GM21786 (cell line): ENCODE measurements around the gene NEK7.
A peak's percentile ranks its signal among the peaks of the same experiment; 100 is the strongest.
"Not testable (repeated sequence)": the region's sequence is repeated elsewhere in the genome, so short reads cannot be mapped to it uniquely, and the experiment has no call there.

ENCODE experiments used
- ATAC-seq: cut with Tn5 transposase; IDR thresholded peaks from one replicate; pipeline ENCODE4 v1.9.1; 2021; ENCODE audit not compliant: unreplicated experiment

Gene NEK7

DNA sequence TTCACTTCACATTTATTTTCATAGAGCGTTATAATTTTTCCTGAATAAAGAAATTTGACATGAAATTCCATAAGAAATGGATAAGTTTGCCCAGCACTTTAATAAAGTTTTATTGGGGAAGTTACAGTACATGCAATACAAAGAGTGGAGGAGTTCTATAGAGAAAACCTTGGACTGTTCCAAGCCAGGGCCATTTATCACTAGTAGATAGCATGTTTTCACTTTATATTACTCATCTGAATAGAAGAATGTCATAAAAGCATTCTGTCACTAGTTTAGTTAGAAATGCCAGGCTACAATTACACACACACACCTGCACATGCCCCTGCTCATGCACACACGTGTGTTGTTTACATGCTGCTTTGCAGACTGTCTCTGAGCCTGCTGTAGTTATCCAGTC lies 123.3 kb downstream of the NEK7 start:
- ATAC-seq: no peak

DNA sequence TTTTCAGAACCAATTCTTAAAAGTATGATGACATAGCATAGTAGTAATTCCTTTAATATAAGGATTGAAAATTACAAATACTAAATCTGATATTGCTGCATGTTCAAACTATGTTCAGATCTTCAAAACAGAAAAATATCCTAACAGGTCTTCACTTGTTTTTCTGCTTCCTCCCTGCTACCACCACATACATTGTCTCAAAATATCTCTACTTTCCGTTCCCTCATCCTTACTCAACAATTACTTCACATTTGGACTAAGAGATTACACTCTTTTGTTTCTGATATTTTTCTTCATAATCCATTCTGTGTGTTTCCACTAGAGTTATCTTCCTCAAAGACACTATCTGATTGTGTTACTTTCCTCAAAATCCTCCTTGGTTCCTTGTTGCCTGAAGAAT lies 125.1 kb downstream of the NEK7 start:
- no peak for ATAC-seq

DNA sequence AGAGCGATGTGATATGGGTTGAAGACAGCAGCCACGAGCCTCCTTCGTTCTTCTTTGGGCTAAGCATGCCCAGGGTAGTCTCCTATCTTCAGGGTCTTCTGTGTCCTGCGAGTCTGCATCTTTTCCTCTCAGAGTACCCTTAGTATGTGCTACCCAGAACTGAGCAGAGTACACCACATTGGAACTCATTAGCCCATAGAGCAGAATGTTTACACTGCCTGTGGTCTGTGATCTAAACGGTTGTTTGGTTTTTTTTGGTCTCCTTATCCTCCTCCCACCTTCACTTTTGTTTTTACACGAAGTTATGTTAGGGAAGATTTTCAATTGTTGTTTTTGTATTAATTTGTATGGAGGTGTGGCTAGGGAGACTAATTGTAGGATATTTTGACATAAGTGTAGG lies 126.4 kb downstream of the NEK7 start:
- peak; percentile 63 for ATAC-seq

DNA sequence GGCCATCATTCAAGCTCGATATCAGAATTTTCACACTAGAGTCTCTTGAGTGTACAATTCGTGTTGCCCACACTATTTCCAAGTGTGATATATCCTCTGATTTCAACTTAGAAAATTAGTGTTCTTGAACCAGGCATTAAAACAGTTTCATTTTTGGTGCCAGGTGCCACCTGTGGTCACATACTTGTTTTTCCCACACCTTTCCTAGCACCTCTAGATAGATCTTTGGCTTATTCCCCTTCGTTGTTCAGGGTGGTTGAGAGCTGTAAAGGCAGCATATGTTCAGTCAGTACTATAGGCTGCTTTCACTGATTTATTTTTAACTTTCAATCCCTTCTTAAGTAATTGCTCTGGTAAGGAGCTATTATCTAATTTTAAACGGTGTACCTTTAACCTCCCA lies 131.1 kb downstream of the NEK7 start:
- ATAC-seq: no peak

DNA sequence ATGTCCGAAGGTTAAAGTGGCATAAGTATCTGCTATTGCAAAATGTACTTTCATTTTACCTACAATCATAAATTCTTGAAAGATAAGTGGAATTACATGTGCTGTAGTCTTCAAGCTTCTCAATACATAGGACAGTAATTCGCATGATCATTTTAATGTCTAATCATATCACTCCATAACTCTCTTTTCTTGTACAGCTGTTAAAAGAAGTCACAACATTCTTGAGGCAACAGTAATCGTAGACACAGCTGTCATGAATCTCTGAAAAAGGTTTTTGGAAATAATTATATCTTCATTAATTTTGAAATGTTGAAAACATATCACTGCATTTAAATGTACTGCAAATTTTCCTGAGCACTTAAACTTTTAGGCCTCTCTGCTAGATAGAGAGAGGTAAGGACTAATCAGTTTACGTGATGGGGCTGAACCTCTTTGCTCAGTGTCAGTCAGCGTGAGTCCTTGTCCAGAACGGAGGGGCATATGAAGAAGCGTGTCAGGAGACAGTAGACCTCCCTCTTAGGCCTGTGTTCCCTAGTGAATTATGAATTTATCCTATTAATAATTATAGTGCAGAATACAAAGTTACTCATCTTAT lies 133.4 kb downstream of the NEK7 start:
- ATAC-seq: no peak

DNA sequence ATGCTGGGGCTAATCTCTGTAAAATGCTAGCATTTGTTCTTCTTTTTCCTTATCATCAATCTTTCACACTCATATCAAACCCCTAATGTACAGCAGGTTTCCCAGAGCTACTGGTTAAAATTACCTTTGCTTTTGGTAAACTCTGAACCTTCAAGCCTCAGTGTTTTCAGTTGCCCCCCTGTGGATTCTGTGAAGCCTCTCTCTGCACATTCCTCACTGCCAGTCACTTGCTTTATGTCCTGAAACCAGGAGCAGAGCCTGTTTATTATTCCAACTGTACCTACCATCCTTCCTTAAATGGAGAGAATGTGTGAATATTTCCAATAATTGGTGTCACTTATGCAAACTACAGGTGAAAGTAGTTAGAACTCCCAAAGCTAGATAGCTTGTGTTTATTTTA lies 134.2 kb downstream of the NEK7 start:
- ATAC-seq: no peak

DNA sequence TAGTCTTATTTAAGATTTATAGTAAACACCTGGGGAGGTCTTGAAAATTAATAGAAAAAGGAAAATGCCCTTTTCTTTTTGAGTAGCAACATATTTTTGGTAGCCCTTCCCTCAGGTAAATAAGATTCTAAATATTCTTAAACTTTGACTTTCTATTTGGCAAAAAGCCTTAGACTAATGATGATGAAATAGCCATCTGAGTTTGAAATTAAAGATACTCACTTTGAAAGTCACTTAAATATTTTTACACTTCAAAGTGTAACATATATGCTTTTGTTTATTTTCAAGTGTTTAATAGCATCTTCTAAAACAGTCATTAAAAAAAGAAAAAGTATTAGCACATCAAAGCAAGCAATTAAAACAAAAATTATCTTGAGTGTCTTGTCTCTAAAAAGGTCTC lies 135.1 kb downstream of the NEK7 start:
- ATAC-seq: no peak

DNA sequence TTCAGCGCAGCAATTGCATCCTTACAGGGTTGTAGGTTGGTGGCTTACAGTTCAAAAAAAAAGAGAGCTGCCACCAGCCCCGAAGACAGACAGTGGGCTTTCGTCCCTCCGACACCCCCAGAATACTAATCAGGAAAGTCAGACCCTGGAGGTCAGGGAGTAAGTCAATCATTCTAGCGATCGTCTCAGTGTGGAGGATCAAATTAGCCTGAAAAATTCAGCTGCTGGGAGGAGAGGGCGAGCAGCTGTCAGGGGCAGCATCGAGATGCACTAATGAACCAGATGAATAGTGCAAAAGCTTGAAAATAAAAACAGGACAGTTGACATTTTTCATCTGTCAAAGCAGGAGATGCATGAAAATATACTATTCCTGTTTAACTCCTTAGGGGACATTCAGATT lies 138.4 kb downstream of the NEK7 start:
- ATAC-seq: no peak

DNA sequence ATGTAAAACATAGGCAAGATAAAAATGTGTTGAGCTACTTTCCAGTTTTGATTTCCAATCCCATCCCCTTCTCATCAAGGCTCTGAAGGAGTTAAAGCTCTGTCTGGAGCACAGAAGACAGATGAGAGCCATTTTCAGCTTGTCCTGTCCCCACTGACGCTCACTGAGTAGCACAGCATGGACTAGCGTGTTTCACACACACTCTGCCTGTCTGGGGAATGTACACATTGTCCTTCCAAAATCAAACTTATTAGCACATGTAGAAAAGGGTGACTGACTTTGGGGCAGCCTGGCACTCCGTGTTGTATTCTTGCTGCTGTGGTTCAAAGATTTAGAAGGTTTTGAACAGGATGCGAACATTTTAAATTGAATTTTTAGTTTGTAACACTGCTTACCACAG lies 139.2 kb downstream of the NEK7 start:
- ATAC-seq: no peak

DNA sequence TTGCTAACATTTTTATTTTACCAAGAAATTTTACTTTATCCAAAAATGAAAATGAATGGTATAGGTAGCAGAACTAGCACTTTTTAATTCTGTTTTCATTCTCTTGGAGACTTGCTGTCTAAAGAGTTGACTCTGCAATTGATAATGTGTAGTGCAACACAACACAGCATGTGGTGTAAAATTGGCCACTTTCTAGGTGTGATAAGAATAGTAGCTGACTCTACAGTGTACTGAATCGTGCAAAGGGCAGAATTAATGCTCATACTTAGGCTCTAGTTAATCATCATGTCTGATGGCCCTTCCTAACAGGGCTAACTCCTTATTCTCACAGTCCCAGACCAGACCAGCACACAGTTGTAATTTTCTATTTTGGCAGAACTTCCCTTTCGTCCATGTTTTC lies 140.5 kb downstream of the NEK7 start:
- no peak for ATAC-seq

DNA sequence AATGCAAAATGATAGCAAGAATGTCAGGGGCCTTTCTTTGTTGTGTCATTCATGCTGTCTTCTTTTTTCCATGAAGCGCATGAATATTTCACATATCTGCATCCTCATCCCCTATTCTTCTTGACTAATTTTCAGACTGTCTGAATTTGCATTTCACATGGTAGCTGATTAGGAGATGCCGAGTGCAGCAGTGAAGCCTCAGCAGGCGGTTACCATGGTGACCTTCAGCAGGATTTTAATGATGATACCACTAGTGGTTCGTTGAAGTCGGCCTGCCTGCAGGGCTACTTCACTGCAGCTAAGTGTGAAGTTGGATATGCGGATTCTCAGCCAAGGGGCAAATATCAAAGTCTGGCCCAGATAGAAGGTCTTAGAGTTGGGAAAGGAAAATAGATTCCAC lies 141.8 kb downstream of the NEK7 start:
- ATAC-seq: no peak

DNA sequence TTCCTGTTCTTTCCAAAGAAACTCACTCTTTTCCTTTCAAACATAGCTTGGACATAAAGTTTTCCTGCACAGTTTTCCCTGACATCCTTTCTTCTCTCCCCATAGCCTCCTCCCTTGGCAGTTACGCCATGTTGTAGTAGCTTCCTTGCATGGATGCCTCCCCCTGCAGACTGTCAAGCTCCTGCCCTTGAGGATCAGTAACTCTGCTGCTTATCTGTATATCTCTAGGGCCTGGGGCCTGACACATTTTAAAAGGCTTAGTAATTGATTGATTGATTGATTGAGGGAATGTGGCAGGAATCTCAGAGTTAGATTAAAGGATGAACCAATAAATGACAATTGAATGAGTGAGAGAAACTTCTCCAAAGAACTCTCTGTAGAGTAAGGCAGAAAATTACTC lies 143.7 kb downstream of the NEK7 start:
- no peak for ATAC-seq

DNA sequence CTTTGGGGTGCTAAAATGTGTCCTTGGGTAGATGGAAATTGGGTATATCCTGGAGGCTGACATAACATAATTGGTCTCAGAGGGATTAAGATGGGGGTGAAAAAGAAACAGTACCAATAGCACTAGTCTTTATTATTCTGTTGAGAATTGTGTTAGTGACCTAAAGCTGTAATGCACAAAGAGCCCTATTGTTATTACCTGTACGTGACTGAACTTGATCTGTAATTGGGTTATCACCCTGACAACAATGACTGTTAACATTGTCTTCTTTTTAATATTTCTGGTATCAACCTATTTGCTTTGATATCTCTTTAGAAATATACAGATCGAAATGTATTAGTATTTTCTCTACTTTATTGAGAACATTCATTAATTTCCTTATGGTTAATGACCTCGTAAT lies 147.6 kb downstream of the NEK7 start:
- ATAC-seq: no peak

DNA sequence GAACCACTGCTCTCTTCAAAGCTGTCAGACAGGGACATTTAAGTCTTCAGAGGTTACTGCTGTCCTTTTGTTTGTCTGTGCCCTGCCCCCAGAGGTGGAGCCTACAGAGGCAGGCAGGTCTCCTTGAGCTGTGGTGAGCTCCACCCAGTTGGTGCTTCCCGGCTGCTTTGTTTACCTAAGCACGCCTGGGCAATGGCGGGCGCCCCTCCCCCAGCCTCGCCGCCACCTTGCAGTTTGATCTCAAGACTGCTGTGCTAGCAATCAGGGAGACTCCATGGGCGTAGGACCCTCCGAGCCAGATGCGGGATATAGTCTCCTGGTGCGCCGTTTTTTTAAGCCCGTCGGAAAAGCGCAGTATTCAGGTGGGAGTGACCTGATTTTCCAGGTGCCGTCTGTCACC lies 158.0 kb downstream of the NEK7 start:
- not testable (repeated sequence) for ATAC-seq

DNA sequence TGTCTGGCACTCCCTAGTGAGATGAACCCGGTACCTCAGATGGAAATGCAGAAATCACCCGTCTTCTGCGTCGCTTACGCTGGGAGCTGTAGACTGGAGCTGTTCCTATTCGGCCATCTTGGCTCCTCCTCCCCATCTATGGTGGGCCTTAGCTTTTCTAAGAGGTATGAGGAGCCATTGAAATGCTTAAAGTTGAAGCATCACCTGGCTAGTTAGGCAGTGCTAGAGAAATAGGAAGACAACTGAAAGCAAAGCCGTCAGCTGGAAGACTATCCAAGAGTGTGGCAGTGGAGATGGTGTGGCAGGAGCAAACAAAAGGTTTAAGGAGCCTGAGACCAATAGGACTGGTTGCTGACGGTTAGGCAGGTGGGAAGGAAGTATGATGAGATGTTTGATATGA lies 158.5 kb downstream of the NEK7 start:
- not testable (repeated sequence) for ATAC-seq

DNA sequence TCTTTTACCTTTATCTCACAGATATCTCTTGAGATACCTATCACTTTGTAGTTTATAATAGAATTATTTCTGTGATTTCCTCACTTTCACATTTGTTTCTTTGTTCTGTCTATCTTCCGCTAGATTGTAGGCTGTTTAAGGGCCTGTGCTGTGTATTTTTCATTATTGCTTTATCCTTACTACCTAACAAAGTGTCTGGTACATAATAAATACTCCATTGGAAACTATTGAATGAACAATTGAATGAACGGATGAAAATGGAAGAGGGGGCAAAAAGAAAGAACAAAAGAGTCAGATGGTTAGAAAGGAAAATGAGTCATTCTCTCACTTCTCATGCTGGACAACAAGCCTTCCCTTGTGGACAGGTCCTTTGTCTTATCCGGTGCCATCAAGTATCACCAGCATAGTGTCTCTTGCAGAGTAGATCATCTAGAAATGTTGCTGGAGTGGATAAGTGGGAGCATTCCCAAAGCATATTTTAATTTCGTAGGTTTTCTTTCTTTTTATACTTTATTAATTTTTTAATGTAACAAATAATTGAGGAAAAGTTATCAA lies 159.8 kb downstream of the NEK7 start:
- no peak for ATAC-seq

DNA sequence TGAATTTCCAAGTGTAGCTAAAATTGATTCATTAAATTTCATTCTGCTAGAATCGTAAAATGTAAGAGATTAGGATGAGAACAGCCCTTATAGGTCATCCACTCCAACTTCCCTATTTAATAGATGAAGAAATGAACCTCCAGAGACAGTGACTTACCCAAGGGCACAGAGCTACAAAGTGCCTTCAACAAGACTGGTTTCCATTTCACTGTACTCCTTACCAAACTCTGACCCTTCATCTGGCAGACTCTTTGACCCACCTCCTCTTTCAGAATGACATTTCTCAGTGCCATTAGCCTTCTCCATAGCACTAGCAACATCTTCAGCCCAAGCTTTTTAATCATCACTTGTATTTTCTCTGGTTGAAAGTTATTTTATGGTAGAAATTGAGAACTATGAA lies 161.3 kb downstream of the NEK7 start:
- ATAC-seq: peak; percentile 75

DNA sequence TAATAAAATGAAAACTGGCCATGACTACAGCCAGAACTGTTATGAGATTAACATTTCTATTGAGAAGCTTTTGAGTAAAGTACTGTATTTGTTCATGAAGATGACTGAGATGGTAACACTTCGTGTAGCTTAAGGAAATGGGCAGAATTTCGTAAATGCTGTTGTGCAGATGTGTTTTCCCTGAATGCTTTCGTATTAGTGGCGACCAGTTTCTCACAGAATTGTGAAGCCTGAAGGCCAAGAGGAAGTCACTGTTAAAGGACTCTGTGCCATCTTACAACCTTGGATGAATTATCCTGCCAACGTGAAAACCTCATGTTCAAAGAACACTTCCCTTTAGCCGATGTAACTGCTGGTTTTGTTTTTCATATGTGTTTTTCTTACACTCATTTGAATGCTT lies 164.0 kb downstream of the NEK7 start:
- no peak for ATAC-seq

DNA sequence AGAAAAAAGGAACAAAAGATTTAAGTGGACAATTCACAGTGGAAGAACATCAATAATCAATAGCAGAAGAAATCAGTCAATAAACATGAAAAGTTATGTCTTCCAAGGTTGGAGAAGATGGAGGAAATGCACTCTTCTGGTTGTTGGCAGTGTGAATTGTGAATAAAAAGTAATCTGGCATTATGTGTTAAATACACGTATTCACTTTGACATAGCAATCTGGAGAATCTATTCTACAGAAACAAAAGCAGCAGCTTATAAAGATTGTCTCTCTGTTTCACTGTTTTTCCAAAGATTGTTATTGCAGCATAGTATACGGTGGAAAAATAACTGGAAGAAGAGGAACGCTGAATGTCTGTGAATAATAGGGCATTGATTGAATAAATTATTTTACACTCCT lies 169.4 kb downstream of the NEK7 start:
- no peak for ATAC-seq

DNA sequence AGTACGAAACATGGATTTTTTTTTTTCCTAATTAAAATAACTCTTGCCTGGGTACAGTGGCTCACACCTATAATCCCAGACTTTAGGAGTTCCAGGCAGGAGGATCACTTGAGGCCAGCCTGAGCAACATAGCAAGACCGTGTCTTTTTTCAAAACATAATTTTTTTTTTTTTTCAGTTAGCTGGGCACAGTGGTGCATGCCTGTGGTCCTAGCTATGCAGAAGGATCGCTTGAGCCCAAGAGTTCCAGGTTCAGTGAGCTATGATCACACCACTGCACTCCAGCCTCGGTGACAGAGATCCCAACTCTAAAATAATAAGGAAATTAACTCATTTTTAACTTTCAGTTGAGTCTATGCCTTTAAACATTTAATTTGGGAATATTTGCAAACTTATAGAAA lies 170.1 kb downstream of the NEK7 start:
- ATAC-seq: no peak

DNA sequence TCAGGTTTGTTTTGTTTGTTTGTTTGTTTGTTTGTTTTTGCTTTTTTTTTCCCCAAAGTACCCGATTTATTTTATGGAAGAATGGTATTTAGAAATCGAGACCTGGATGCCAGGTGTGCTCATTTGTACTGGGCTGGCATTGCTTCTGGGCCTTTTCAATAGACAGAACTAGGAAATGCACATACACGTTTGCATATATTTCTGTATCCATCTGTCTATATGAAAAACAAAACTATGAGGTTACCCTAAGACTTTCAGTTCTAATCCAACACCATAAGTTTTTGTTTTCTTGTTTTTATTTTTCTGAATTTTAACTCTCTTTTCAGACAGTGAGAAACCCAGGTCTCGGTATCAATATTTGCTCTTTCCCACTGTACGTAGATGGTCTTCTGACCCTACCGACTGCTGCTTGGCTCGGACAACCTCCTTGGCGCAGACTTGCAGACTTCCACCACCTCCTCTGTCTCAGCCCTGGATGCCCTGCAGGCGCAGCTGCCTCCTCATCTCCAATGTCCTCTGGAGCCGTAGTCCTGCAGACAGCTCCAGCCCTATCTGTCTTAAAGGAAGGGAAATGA lies 171.7 kb downstream of the NEK7 start:
- ATAC-seq: no peak

DNA sequence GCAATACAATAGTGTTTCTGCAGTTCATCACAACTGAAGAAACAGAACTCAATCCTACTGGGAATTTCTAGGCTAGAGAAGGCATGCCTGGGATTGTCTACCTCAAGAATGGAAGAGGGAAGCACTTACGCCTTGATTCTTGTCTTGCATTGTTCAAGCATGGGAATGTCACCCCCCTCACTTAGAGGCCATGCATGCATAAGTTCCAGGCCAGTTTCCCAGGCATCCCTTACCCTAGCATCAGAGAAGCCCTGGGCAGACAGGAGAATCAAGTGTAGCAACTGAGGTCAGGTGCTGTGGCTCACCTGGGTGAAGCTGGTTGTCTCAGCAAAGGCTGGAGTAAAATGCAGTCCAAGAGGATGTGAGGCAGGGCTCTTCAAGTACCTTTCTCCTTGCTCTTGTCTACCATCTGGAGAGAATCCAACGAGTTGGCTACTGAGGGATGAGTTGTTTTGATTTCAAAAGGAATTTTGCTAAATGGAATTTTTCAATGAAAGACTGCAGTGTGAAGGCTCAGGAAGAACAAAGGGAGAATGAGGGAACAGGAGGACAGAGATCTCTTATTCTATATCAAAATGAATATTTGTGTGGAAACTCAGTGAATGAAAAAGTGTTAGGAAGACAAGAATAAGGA lies 174.3 kb downstream of the NEK7 start:
- no peak for ATAC-seq

DNA sequence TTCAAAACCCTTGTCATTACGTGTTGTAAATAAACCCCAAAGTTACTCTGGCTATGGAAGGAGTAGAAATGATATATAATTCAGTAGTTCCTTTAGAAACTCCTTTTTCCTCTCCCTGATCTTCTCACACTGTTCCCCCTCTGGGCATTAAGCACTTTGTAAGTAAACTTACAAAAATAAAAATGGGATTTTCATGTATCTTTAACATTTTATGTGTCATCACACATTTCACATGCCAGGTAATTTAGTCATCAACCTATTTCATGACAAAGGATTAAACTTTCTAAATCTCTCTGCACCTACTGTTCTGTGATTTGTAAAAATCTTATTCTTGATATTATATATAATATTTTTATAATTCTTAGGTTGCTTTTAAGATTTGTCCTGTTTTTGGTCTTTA lies 176.9 kb downstream of the NEK7 start:
- no peak for ATAC-seq
